Stomach (tissue), 4 donors: Measurements from ENCODE around the gene LMOD1.

Experiments used
- EP300 ChIP-seq: sonication (generic); formaldehyde crosslinking; IDR thresholded peaks from one replicate; pipeline ENCODE4 v1.6.1; 2017; ENCODE audit warnings: antibody characterized with exemption
- POLR2A ChIP-seq, 4 donors: fragments of 450-650 bp; IDR thresholded peaks; one replicate each; pipeline ENCODE4 v1.6.1; 2016; ENCODE audit warnings: antibody characterized with exemption in 4 of 4, control low read depth in 2 of 4, mild to moderate bottlenecking in 1 of 4, moderate library complexity in 1 of 4
- POLR2AphosphoS5 ChIP-seq, 3 donors: sonication (generic); formaldehyde crosslinking; IDR thresholded peaks; one replicate each; pipeline ENCODE4 v1.6.1; 2016; ENCODE audit warnings: antibody characterized with exemption in 3 of 3
- TF ChIP-seq, protein P1 (sequence below), 7 experiments: fragments of 450-650 bp in 4 of 7; fragments of 200-600 bp in 3 of 7; sonication (generic) in 3 of 7; IDR thresholded peaks; one replicate each; pipeline ENCODE4 v1.5.1; 2016 to 2019; ENCODE audit warnings: antibody characterized with exemption in 7 of 7, control low read depth in 2 of 7, mild to moderate bottlenecking in 1 of 7

DNA sequence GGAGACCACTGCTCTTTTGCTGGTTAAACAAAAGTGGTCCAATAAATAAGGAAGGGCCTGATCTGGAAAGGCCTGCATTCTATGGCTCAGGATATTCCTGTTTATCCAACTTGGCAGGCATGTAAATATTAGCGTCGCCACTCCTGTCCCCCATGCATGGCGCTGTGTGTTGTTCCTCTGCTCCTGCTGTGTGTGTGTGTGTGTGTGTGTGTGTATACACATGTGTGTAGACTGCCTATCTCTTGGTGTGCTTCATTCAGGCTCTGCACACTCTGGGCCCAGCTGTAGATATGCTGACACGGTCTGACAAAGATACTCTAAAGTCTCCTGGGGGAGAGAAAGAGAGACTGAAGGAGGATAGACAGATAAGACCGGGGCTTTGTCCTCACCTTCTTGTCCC lies 6.8 kb downstream of the LMOD1 start:
- TF ChIP-seq, protein P1, sequence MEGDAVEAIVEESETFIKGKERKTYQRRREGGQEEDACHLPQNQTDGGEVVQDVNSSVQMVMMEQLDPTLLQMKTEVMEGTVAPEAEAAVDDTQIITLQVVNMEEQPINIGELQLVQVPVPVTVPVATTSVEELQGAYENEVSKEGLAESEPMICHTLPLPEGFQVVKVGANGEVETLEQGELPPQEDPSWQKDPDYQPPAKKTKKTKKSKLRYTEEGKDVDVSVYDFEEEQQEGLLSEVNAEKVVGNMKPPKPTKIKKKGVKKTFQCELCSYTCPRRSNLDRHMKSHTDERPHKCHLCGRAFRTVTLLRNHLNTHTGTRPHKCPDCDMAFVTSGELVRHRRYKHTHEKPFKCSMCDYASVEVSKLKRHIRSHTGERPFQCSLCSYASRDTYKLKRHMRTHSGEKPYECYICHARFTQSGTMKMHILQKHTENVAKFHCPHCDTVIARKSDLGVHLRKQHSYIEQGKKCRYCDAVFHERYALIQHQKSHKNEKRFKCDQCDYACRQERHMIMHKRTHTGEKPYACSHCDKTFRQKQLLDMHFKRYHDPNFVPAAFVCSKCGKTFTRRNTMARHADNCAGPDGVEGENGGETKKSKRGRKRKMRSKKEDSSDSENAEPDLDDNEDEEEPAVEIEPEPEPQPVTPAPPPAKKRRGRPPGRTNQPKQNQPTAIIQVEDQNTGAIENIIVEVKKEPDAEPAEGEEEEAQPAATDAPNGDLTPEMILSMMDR (IDR thresholded peaks at IDR 0.05) = no peak
- TF ChIP-seq POLR2A (IDR thresholded peaks at IDR 0.05) (no peak), POLR2AphosphoS5 (IDR thresholded peaks at IDR 0.05) (no peak), EP300 (no peak)
